COLO829 (cell line): ENCODE data around the gene CHAF1B.

Experiments
- DNase-seq: peaks from one replicate; pipeline ENCODE4 v3.0.0; 2012; ENCODE audit warnings: low spot score

Gene CHAF1B

GRCh38 chr21:36428761-36429432 is 43.7 kb downstream of the CHAF1B start:
- DNase-seq: no peak

- peak; percentile 93 for DNase-seq
Measured at GRCh38 chr21:36429947-36430546, 44.9 kb downstream of the CHAF1B start.

- DNase-seq: no peak
Measured at GRCh38 chr21:36430841-36431240, 45.6 kb downstream of the CHAF1B start.

- no peak for DNase-seq
Measured at GRCh38 chr21:36431252-36431651, 46.1 kb downstream of the CHAF1B start.

GRCh38 chr21:36433059-36433709 is 48.0 kb downstream of the CHAF1B start:
- DNase-seq: no peak

GRCh38 chr21:36434144-36434543 is 49.0 kb downstream of the CHAF1B start:
- no peak for DNase-seq

- DNase-seq: no peak
Measured at GRCh38 chr21:36436829-36437744, 51.9 kb downstream of the CHAF1B start.

- DNase-seq: no peak
Measured at GRCh38 chr21:36437745-36438128, 52.5 kb downstream of the CHAF1B start.

GRCh38 chr21:36441715-36442114 is 56.5 kb downstream of the CHAF1B start:
- no peak for DNase-seq

- DNase-seq: no peak
Measured at GRCh38 chr21:36446301-36446700, 61.1 kb downstream of the CHAF1B start.

GRCh38 chr21:36450511-36450910 is 65.3 kb downstream of the CHAF1B start:
- DNase-seq: no peak

GRCh38 chr21:36451506-36451905 is 66.3 kb downstream of the CHAF1B start:
- DNase-seq: no peak

- DNase-seq: no peak
Measured at GRCh38 chr21:36452281-36452825, 67.2 kb downstream of the CHAF1B start.

GRCh38 chr21:36454093-36454531 is 68.9 kb downstream of the CHAF1B start:
- DNase-seq: no peak

GRCh38 chr21:36454706-36455105 is 69.5 kb downstream of the CHAF1B start:
- no peak for DNase-seq

- DNase-seq: no peak
Measured at GRCh38 chr21:36456729-36457414, 71.7 kb downstream of the CHAF1B start.

GRCh38 chr21:36459098-36459497 is 73.9 kb downstream of the CHAF1B start:
- DNase-seq: no peak

GRCh38 chr21:36460866-36461265 is 75.7 kb downstream of the CHAF1B start:
- no peak for DNase-seq

- no peak for DNase-seq
Measured at GRCh38 chr21:36461277-36461917, 76.2 kb downstream of the CHAF1B start.

- DNase-seq: no peak
Measured at GRCh38 chr21:36461918-36462486, 76.8 kb downstream of the CHAF1B start.

GRCh38 chr21:36463204-36463603 is 78.0 kb downstream of the CHAF1B start:
- DNase-seq: no peak
